ENCODE measurements around the gene MAGEF1. TPM values are rescaled to one million over a fixed set of nuclear protein-coding genes. Genes with fewer than 3 reads are reported as not detected.

The MAGEF1 gene
- total and polyA plus RNA-seq, 10 of the 15 experiments (the other 5 are each of a cell fraction or from before 2014, with no cell fraction given): 2.3 to 62.2 (median 27.1) TPM

DNA sequence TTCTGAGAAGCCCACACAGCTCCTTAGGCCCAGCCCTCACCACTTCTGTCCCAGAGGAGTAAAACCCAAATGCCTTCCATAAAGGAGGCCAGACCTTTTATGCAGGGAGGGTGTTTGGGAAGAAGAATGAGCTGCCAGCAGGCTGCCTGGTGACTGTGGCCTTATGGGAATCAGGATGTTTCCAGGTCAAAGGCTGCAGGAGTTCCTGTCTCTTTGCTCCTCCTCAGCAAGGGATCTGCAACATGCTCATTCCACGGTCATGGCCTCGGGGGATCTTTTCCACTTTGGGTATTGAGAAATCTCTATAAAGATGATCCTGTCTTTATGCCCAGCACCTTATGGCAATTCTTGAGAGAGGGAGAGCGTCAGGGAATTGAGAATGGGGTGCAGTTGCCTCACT is 25.2 kb upstream of the MAGEF1 start:
- 17% methylated on average over 3 of the region's 3 CpGs for WGBS (ENCODE audit: insufficient coverage, insufficient replicate concordance, low lambda C conversion rate, missing lambda C conversion rate)
- POLR2A ChIA-PET: no interaction called here

More for the DNA sequence above, 25.2 kb upstream of the MAGEF1 start:
- DNase-seq (ENCODE audit: low read depth, low spot score): no peak
- H3K9me3 ChIP-seq (replicated peaks; ENCODE audit: control insufficient read depth, insufficient read depth, low read length): no peaks in the 10 kb centered on the region
- H4K20me1 ChIP-seq (ENCODE audit: control insufficient read depth, insufficient read depth): no peaks in the 10 kb centered on the region
- no peak for FAIRE-seq
- SMC1A ChIA-PET (ENCODE audit: uncharacterized antibody, unreplicated experiment): no interaction called here
- no peak for TF ChIP-seq ZSCAN29 (IDR thresholded peaks at IDR 0.05)
- no peak for TF ChIP-seq GABPA (IDR thresholded peaks at IDR 0.05; ENCODE audit: low read depth)
- TF ChIP-seq STAT1 (conservative IDR thresholded peaks at IDR 0.05): no peak
- TF ChIP-seq NBN (IDR thresholded peaks at IDR 0.05): no peak
- TF ChIP-seq ZNF274 (IDR thresholded peaks at IDR 0.05; ENCODE audit: insufficient read depth, insufficient read length): no peak
- no peak for TF ChIP-seq POLR2AphosphoS5 (IDR thresholded peaks at IDR 0.05; ENCODE audit: low read length)
- TF ChIP-seq ZNF217 (IDR thresholded peaks at IDR 0.05): no peak
- TF ChIP-seq, protein P1, sequence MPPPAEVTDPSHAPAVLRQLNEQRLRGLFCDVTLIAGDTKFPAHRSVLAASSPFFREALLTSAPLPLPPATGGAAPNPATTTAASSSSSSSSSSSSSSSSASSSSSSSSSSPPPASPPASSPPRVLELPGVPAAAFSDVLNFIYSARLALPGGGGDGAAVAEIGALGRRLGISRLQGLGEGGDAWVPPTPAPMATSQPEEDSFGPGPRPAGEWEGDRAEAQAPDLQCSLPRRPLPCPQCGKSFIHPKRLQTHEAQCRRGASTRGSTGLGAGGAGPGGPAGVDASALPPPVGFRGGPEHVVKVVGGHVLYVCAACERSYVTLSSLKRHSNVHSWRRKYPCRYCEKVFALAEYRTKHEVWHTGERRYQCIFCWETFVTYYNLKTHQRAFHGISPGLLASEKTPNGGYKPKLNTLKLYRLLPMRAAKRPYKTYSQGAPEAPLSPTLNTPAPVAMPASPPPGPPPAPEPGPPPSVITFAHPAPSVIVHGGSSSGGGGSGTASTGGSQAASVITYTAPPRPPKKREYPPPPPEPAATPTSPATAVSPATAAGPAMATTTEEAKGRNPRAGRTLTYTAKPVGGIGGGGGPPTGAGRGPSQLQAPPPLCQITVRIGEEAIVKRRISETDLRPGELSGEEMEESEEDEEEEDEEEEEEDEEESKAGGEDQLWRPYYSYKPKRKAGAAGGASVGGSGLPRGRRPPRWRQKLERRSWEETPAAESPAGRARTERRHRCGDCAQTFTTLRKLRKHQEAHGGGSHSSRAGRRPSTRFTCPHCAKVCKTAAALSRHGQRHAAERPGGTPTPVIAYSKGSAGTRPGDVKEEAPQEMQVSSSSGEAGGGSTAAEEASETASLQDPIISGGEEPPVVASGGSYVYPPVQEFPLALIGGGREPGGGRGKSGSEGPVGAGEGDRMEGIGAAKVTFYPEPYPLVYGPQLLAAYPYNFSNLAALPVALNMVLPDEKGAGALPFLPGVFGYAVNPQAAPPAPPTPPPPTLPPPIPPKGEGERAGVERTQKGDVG (CRISPR knock-in tag; IDR thresholded peaks at IDR 0.05): no peak
- no peak for TF ChIP-seq ZNF622 (IDR thresholded peaks at IDR 0.05)
- no peaks in the 10 kb centered on the region for H3K36me3 ChIP-seq (ENCODE audit: control insufficient read depth in 2 of 2, insufficient read depth in 2 of 2, low read length in 1 of 2)
- intact Hi-C loops (cut with micrococcal nuclease; ENCODE audit: unreplicated experiment): no loop called here
- H3K4me1 ChIP-seq (ENCODE audit: control insufficient read depth, insufficient read depth, low read length): no peaks in the 10 kb centered on the region
- no peaks in the 10 kb centered on the region for H3K79me2 ChIP-seq (ENCODE audit: control insufficient read depth, insufficient read depth, low read length)
- no TSS peak for BruUV-seq (replicated peaks)
- RAD21 ChIA-PET (ENCODE audit: unreplicated experiment): no interaction called here
- no peak overlapping the region for H3K4me3 ChIP-seq
- in situ Hi-C loops (cut with MboI): no loop called here
- H3K27me3 ChIP-seq (replicated peaks in 1 of 2; ENCODE audit: control insufficient read depth in 2 of 2, insufficient read depth in 2 of 2, low read length in 1 of 2): peaks cover 0 to 5% of the 10 kb centered on the region in 2 experiments; a peak in 3 of 4 replicates
- no peak overlapping the region for H3K9ac ChIP-seq (ENCODE audit: control insufficient read depth, insufficient read depth, low read length)
- no peak overlapping the region for H2AFZ ChIP-seq (ENCODE audit: control insufficient read depth, low read depth, low read length)
- H3K4me2 ChIP-seq (ENCODE audit: control insufficient read depth, insufficient read depth): no peak overlapping the region
- no peak for ATAC-seq
- no peak overlapping the region for H3K27ac ChIP-seq (ENCODE audit: control insufficient read depth, insufficient read depth)
- CTCF ChIA-PET: interaction anchor here (0.7 to 1.4 kb wide), 3 partner anchors 13 to 176 kb away, joined by 3 read pairs; no protein-coding TSS in a partner anchor

Data from GM12878 (cell line).